Endothelial cell of hepatic sinusoid (primary cell): ENCODE results near the gene OSBP.

Experiments used
- in situ Hi-C: cut with HindIII; loops from 2 replicates; pipeline ENCODE4 v1.10.0; 2017; ENCODE audit warnings: low sequenced_read_pairs

Gene OSBP

DNA sequence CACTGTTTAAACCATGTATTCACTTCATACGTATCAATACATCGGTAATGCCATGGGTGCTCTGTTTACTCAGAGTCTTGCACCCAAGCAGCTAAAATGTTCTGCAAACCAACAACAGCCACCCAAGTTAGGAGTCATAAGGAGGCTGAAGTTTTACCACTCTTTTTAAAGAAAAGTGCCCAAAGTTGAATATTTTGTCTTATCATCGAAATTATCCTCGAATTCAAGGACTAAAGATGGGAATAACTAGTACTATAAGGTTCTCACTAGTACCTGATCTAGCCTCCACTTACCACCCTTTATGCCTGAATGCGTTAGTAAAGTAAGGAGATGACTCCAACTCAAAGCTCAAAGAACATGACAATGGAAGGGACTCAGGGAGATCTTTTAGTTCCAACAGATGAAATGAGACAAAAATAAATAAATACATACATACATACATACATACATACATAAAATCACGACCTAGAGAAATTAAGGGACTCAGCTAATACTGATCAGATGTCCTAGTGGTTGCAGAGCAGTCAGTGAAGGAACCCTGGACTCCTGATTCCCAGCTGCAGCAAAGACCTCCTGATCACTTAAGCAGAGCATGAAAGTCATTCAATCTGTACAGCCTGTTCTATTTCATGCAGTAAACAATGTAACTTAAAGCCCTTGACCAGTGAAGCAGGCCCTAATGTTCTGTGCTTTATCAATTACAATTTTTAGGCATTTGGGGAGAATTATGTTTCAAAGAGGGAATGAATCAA lies 7.7 kb downstream of the OSBP start:
- in situ Hi-C loops, result loop anchor here (5.0 kb wide), 1 partner anchor 59 kb away; the partner anchor contains the start of gene PATL1

DNA sequence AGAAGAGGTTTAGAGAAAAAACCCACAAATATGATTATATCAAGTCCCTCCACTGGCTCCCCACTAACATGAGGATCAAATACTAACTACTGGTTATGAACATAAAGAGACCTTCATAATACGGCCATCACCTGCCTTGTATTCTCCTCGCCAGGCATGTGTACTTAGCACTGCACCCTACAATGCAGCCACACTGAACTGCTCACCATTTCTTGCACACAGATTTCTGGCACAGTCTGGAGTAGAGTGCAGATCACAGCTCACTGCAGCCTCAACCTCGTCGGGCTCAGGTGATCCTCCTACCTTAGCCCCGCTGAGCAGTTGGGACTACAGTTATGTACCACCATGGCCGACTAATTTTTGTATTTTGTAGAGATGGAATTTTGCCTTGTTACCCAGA lies 13.1 kb downstream of the OSBP start:
- in situ Hi-C loops, result no loop called here

DNA sequence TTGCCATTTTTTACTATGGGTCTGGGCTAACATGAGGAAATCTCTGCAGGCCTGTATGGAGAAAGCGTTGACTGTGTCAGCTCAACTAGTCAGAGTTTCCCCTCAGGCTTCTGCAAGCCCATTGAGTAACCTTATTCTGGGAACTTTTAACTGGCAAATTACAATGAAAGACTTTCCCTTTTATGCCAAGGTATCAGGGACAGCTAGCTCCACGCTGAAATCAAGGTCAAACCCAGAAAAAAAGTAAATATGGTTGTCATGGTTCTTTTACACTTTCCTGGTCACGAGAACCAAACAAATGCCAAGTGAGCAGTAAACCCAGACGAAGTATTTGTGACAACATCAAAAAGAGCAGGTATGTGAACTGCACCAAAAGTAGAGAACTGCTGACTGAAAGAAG lies 13.8 kb downstream of the OSBP start:
- in situ Hi-C loops, result no loop called here

DNA sequence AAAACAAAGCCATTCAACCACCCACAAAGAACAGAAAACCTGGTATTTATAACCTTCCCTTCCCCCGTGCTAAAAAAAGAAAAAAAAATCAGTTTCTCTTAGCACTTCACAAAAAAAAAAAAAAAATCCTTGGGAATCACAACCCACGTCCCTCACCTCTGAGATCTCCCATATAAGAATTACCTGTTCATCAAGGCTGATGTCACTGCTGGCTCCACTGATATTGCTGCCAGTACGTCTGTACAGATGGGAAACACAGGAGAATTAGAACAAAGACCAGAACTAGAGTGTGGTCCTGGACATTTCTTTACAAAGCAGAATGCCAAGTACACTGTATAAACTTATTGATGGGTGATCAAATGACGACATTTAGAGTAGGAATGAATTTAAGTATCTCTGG lies 14.9 kb downstream of the OSBP start:
- in situ Hi-C loops, result no loop called here

DNA sequence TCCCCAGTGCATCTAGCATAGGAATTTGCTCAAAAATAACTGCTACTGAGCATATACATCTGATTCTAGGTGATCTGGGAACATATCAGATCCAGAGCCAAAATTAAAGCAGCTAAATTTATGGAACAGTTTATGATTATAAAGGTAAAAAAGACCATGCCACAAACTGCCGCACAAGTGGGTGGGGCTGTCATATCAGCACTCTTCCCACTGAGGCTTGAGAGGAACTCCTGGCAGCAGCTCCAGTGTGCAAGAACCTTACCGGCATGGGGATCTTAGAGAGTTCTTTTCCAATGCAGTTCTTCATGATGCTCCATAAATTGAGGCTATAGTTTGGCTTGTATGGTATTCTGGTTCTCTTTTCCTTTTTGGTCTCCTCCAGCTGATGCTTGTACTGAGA lies 15.3 kb downstream of the OSBP start:
- in situ Hi-C loops, result no loop called here

DNA sequence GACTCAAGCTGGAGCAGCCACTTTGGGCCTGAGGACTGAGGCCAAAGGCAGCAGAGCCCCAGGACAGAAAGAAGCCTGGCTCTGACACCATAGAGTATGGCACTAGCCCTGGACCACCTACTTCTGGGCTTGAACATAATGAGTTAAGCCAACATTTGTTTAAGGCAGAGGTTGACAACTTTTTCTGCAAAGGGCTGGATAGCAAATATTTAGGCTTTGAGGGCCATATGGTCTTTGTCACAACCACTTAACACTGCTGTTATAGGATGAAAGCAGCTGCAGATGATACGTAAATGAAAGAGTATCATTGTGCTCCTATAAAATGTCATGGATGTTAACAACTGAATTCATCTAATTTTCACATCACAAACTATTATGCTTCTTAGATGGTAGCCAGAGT lies 16.6 kb downstream of the OSBP start:
- in situ Hi-C loops, result loop anchor here (5.0 kb wide), 1 partner anchor 47 kb away; no protein-coding TSS in a partner anchor

DNA sequence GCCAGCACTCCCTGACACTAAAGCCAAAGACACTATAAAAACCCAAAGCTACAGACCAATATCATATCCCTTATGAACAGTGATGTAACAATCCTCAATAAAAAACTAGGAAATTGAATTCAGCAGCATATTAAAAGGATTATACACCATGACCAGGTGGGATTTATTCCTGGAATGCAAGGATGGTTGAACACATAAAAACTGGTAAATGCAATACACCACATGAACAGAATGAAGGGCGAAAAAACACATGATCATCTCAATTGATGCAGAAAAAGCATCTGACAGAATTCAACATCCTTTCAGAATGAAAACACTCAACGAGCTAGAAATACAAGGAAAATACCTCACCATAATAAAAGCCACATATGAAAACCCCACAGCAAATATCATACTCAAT lies 31.3 kb downstream of the OSBP start:
- in situ Hi-C loops, result no loop called here

DNA sequence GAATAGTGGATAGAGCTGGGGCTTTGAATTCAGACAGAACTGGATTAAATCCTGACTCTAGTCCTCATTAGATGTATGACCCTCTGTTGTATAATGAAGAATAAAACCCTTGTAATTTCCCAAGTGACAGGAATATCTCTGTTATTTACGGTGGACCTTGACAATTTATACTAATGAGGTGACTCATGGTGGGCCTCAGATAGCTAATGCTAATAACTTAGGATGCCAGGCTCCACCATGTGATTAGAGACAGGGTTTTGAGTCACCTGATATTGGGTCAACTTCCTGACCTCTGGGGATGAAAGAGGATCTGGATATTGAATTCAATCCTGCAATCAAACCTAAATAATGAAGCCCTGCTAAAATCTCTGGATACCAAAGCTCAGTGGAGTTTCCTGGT lies 33.6 kb downstream of the OSBP start:
- in situ Hi-C loops, result no loop called here

DNA sequence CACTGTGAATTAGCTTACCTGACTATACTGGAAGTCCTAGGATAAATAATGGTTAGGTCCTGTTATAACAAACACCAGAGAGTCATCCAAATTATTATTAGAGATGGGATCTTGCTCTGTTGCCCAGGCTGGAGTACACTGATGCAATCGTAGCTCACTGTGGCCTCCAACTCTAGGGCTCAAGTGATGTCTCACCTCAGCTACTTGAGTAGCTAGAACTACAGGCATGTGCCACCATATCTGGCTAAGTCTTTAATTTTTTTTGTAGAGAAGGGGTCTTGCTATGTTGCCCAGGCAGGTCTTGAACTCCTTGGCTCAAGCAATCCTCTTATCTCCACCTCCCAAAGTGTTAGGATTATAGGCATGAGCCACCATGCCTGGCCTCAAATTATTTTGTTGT lies 37.2 kb downstream of the OSBP start:
- in situ Hi-C loops, result no loop called here

DNA sequence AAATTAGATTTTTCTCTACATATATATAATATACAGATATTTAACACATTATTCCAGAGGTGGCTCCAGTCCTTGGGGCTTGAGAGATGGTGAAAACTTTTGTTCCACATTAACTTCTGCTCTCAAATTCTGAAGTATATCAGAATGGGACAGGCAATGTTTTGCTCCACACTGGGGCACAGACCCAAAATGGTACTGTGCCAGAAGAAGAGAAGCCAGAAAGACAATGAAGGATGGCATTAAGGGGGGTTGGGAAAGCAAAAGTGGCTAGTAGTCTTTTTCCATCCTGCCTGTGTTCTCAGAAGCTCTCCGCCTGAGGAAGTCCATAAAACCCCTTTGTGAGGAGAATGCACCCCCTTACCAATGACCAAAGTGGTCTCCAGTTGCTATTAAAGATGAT lies 40.1 kb downstream of the OSBP start:
- in situ Hi-C loops, result no loop called here

DNA sequence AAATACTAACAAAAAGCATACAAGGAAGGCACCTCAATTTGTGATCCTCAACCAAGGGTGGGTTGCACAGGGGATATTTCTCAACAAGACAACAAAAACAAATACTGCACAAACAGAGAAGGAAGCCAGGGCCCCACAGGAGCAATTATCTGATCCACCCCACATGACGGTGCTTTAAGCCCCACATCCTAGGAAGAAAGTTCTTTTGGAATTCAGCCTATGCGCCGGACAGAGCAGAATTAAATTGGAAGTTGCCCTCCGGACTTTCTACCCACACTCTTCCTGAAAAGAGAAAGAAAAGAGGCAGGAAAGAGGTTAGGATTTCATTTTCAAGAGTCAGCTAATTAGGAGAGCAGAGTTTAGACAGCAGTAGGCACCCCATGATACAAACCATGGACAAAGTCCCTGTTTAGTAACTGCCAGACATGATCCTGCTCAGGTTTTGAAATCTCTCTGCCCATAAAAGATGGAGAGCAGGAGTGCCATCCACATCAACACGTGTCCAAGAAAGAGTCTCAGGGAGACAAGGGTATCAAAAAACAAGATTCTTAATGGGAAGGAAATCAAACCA lies 40.6 kb downstream of the OSBP start:
- in situ Hi-C loops, result no loop called here

DNA sequence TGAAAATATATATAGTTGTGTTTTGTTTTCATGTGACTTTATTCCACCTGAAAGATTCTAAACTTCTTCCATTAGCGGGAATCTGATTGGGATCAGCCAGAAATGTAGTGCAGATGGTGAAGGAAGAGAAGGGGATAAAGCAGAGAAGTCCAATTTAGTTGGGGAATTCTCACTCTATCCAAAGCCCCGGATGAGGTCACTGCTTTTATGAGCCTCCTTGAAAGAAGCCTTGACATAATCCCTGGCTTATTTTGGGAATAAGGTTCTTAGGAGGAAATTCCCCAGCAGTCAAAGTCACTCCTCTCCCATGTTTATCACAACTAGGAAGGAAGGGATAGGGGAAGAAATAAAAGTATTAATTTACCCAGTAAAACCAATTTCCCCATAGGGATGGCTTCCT lies 41.1 kb downstream of the OSBP start:
- in situ Hi-C loops, result no loop called here

DNA sequence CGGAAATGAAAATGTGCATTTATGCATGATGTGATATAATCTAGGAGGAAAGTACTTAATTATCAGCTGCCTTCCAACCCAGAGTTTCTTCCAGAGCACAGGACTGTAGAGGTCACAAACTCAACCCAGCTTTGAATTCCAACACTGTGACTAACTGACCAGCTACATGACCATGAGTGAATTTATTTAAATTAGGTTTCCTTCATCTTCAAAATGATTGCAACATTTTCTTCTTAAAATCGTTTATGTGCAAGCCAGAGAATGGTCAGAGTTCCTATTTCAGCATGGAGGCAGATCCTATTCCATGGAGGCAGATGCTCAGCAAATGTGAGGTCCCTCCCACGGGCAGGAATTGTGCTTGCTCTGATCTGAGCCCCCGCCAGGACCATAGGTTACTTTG lies 42.4 kb downstream of the OSBP start:
- in situ Hi-C loops, result no loop called here

DNA sequence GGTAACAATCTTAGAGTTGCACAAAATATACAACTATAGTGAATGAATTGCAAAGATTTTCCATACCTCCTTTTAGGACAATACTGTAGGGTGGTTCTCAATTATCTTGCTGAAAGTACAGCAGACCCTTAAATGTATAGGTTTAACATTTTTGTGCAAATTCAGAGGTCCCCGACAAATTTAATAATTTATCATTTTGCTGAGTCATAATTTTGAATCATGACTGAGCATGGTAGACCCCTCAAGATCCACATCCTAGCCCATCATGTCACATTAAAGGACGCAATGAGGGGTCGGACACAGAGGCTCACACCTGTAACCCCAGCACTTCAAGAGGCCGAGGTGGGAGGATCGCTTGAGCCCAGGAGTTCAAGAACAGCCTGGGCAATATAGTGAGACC lies 43.5 kb downstream of the OSBP start:
- in situ Hi-C loops, result no loop called here

DNA sequence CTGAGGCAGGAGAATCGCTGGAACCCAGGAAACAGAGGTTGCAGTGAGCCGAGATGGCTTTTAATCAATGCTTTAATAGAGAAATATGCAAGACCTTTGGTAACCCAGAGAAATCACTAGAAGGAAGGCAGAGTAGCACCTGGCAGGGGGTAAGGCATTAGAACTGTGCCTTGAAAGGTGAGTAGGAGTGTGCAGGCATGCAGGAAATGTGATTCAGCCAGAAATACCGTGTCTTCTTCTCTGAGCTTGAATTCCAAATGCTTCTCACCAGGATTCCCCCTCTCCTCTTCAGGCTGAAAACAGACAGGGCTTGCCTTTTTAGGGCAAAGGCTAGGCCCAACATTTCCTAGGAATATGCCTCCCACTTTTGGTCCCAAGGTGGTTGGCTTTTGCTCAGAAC lies 53.3 kb downstream of the OSBP start:
- in situ Hi-C loops, result no loop called here

DNA sequence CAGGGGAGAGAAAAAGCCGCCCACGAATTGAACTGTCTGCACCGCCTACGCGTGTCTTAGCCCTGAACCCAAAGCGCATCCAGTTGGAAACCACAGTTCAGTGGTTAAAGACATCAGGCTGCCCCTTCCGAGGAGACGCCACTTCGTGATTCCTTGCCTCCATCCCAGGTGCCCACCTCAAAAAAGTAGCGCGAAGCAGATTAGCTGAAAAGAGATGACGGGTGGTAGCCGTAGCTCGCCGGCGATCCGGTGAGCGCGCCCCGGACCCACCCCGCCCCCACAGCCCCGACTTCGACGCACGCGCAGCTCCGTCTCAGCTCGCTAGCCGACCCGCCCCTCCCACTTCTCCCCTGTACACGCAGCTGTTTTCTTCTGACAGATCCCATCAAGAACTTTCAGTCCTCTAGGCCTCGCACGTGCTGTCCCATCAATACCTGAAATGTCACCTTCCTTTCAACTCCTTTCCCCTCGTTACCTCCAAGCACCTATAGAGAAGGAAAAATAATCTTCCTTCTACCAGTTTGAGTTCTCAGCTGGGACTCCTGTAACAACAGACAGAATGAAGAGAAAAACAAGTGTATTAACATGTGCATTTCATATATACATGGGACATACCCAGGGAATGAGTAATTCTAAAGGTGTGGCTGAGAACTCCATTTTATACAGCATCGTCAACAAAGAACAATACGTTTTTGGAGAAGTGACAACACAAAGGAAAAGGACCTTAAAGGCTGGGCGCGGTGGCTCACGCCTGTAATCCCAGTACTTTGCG lies 54.7 kb downstream of the OSBP start:
- in situ Hi-C loops, result no loop called here

DNA sequence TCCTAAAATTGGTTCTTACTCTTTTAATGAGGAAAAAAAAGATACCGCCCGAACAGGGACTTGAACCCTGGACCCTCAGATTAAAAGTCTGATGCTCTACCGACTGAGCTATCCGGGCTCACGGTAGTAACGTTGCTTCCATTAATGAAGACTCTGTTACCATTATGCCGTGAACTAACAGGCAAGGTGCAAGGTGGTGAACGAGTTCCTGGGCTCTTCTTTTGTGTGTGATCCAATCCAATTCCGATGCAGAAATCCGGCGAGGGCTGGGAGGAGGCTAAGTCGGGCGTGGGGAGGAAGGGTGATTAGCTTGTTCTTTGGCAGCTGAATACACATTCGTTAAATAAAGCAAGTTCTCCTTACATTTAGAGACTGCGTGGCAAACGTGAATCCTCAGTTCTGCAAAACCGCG lies 55.3 kb downstream of the OSBP start:
- in situ Hi-C loops, result no loop called here

DNA sequence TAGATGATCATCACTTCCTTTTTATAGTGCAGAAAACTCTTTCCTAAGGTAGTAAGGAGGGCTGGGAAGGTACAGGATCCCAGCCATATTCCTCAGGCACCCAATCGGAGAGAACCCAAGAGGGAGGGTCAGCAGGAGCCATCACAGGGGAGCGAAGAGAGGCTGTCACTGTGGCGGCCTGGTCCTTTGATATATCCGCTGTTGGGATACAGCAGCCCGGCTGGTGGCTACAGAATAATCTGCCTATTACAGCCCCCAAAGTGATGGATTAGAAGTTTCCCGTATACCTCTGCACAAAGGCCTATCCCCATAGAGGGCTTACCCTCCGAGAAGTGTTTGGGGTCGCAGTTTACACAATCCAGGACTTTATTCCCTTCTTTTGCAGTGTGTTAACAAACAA lies 55.7 kb downstream of the OSBP start:
- in situ Hi-C loops, result no loop called here

DNA sequence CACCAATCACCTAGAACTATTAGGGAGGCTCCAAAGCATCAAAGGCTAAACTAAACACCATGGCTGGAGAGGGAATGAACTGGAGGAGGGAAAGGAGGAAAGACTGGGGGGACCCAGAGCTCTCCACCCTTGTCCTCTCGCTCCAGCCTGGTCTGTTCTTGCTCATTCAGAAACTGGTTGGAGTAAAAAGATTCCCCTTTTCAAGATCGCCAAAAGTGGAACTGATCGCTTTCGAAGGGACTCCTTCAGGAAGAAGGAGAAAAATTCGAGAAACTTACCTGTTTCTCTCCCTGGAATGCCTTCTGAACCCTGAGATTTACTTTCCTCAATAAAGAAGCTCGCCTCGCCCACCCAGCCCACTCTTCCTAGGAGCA lies 57.3 kb downstream of the OSBP start:
- in situ Hi-C loops, result no loop called here

DNA sequence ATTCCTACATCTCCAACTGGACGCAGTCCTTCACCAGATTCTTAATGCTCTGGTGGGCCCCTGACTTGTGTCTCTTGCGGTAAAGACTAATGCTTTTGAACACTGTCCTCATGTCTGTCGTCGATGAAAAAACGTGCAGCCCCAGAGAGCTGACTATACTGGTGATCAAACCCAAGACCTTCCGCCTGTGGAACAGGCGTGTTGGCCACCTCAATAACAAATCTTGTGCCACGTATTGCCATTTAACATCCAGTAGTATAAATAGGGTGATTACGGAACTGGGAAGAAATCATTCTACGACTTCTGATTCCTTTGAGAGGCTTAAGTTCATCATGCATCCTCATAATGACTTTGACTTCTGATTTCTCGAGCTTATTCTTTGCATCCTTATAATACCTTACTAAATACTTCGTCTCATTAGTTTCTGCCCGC lies 58.6 kb downstream of the OSBP start:
- in situ Hi-C loops, result no loop called here

DNA sequence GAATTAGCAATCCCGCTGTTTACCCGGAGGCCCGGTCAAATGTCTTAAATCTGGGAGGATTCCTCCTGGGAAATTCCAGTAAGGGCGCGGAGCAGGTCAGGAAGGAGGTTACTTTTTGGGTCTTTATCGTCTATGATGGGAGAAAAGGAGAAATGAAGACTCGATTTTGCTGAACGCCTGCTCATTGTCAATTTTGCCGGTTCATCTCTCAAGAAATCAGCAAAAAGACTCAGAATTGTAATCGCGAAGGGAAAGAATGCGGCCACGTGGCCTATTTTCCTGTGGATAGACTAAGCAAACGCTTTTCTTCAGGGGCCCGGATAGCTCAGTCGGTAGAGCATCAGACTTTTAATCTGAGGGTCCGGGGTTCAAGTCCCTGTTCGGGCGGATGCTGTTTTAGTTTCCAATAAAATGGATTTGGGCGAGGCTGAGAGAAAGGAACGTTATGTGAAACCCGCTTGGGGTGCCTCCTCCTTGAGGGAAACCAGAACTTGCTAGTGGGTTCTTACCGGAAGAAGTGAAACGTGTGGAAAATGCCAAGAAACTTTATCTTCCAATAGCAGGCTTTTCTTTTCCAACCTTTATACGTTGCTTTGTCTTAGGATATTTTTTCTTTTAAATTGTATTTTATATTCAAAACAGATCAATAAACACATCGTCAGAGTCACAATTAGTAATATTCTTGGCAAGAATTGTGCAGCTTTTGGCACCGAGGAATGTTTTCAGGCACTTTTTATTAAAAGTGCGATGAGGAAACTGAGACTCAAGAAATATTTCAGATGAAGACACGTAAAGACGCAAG lies 59.3 kb downstream of the OSBP start:
- in situ Hi-C loops, result no loop called here
